Globus pallidus (tissue), 1 donor: ENCODE data around the gene DUSP12.
"Not testable (repeated sequence)": the region's sequence is repeated elsewhere in the genome, so short reads cannot be mapped to it uniquely, and the experiment has no call there.

Experiments
- DNase-seq: peaks from one replicate; pipeline ENCODE4 v3.0.0-alpha.2; 2015; ENCODE audit warnings: low spot score

The DUSP12 gene

GRCh38 chr1:161727256-161727924 is 22.2 kb upstream of the DUSP12 start:
- DNase-seq: no peak

GRCh38 chr1:161728376-161729226 is 21.0 kb upstream of the DUSP12 start:
- DNase-seq: no peak

GRCh38 chr1:161730050-161730564 is 19.5 kb upstream of the DUSP12 start:
- no peak for DNase-seq

GRCh38 chr1:161731241-161731640 is 18.3 kb upstream of the DUSP12 start:
- no peak for DNase-seq

- no peak for DNase-seq
Observed at GRCh38 chr1:161731981-161732718, 17.4 kb upstream of the DUSP12 start.

GRCh38 chr1:161733526-161733925 is 16.1 kb upstream of the DUSP12 start:
- no peak for DNase-seq

- DNase-seq: no peak
Observed at GRCh38 chr1:161735837-161736236, 13.7 kb upstream of the DUSP12 start.

- no peak for DNase-seq
Observed at GRCh38 chr1:161736335-161736969, 13.1 kb upstream of the DUSP12 start.

GRCh38 chr1:161737625-161738024 is 12.0 kb upstream of the DUSP12 start:
- no peak for DNase-seq

GRCh38 chr1:161738627-161739287 is 10.8 kb upstream of the DUSP12 start:
- DNase-seq: peak; percentile 51

- peak; percentile 51 for DNase-seq
Observed at GRCh38 chr1:161739865-161740566, 9.6 kb upstream of the DUSP12 start.

GRCh38 chr1:161740921-161741320 is 8.7 kb upstream of the DUSP12 start:
- DNase-seq: no peak

GRCh38 chr1:161743231-161743630 is 6.4 kb upstream of the DUSP12 start:
- no peak for DNase-seq

GRCh38 chr1:161747801-161748200 is 1.8 kb upstream of the DUSP12 start:
- DNase-seq: no peak

- DNase-seq: no peak
Observed at GRCh38 chr1:161763522-161764098, 14.0 kb downstream of the DUSP12 start.

GRCh38 chr1:161766102-161766981 is 16.8 kb downstream of the DUSP12 start, which contains the start of gene ATF6:
Gene ATF6 (plus strand): TSS chr1:161766320. CDS start chr1:161766361, 41 bp downstream.
- peak; percentile 87 for DNase-seq

- DNase-seq: no peak
Observed at GRCh38 chr1:161768461-161768860, 18.9 kb downstream of the DUSP12 start.

- DNase-seq: no peak
Observed at GRCh38 chr1:161768986-161769672, 19.5 kb downstream of the DUSP12 start.

GRCh38 chr1:161769673-161770045 is 20.1 kb downstream of the DUSP12 start:
- DNase-seq: not testable (repeated sequence)
